ES-I3 (cell line): ENCODE data around the gene PRR13.
"Not testable (repeated sequence)": the region's sequence is repeated elsewhere in the genome, so short reads cannot be mapped to it uniquely, and the experiment has no call there.

ENCODE experiments used
- H3K36me3 ChIP-seq: 2 replicates; pipeline ENCODE4 v1.6.1; 2013; ENCODE audit warnings: mild to moderate bottlenecking, low read length, control low read depth, moderate library complexity; ENCODE audit not compliant: insufficient read depth
- H3K4me1 ChIP-seq: 2 replicates; pipeline ENCODE4 v1.6.1; 2013; ENCODE audit warnings: mild to moderate bottlenecking, control low read depth, low read length; ENCODE audit not compliant: insufficient read depth
- H3K9ac ChIP-seq: 2 replicates; pipeline ENCODE4 v1.6.1; 2013; ENCODE audit warnings: low read depth, mild to moderate bottlenecking, low read length, moderate library complexity
- H3K9me3 ChIP-seq: 2 replicates; pipeline ENCODE4 v1.6.1; 2013; ENCODE audit warnings: mild to moderate bottlenecking, low read length, moderate library complexity; ENCODE audit not compliant: control insufficient read depth, insufficient read depth

The PRR13 gene

GRCh38 chr12:53441040-53441833 is at the start of gene PRR13:
Gene PRR13, plus strand, starts transcription at chr12:53441734. Its CDS starts 981 bp downstream, at chr12:53442715.
- Histone ChIP-seq H3K9me3 (no peaks in the 10 kb centered on the region), H3K9ac (peak within 1 kb of the TSS; percentile 94), H3K36me3 (peaks cover 10% of the 10 kb centered on the region), H3K4me1 (no peaks in the 10 kb centered on the region)

GRCh38 chr12:53399896-53400295 is 41.6 kb upstream of the PRR13 start:
- Histone ChIP-seq H3K4me1 (no peaks in the 10 kb centered on the region), H3K9me3 (no peaks in the 10 kb centered on the region), H3K36me3 (no peaks in the 10 kb centered on the region), H3K9ac (no peak overlapping the region)

GRCh38 chr12:53402351-53402750 is 39.2 kb upstream of the PRR13 start:
- not testable (repeated sequence) for H3K4me1 ChIP-seq, H3K36me3 ChIP-seq, H3K9me3 ChIP-seq, H3K9ac ChIP-seq

GRCh38 chr12:53402871-53403270 is 38.7 kb upstream of the PRR13 start:
- Histone ChIP-seq H3K4me1 (no peaks in the 10 kb centered on the region), H3K36me3 (no peaks in the 10 kb centered on the region; the same call in 1 of the 2 replicates), H3K9me3 (no peaks in the 10 kb centered on the region), H3K9ac (no peak overlapping the region)

GRCh38 chr12:53410951-53411350 is 30.6 kb upstream of the PRR13 start:
- Histone ChIP-seq H3K9ac (no peak overlapping the region), H3K9me3 (no peaks in the 10 kb centered on the region), H3K4me1 (peaks cover 9% of the 10 kb centered on the region; the same call in 1 of the 2 replicates), H3K36me3 (peaks cover 16% of the 10 kb centered on the region)

GRCh38 chr12:53413485-53414204 is 27.9 kb upstream of the PRR13 start:
- Histone ChIP-seq H3K4me1 (peaks cover 9% of the 10 kb centered on the region; the same call in 1 of the 2 replicates), H3K36me3 (peaks cover 16% of the 10 kb centered on the region), H3K9ac (no peak overlapping the region)

GRCh38 chr12:53414756-53415417 is 26.6 kb upstream of the PRR13 start:
- H3K9ac ChIP-seq: no peak overlapping the region
- H3K36me3 ChIP-seq: peaks cover 16% of the 10 kb centered on the region
- peaks cover 9% of the 10 kb centered on the region; the same call in 1 of the 2 replicates for H3K4me1 ChIP-seq
- H3K9me3 ChIP-seq: no peaks in the 10 kb centered on the region

More at GRCh38 chr12:53413485-53414204, 27.9 kb upstream of the PRR13 start:
- H3K9me3 ChIP-seq: no peaks in the 10 kb centered on the region

GRCh38 chr12:53415752-53416389 is 25.7 kb upstream of the PRR13 start:
- H3K9me3 ChIP-seq, H3K9ac ChIP-seq: not testable (repeated sequence)
- peaks cover 13% of the 10 kb centered on the region for H3K36me3 ChIP-seq
- peaks cover 15% of the 10 kb centered on the region; the same call in 1 of the 2 replicates for H3K4me1 ChIP-seq

- H3K9me3 ChIP-seq, H3K36me3 ChIP-seq, H3K9ac ChIP-seq: not testable (repeated sequence)
- H3K4me1 ChIP-seq: peaks cover 16% of the 10 kb centered on the region; the same call in 1 of the 2 replicates
Measured at GRCh38 chr12:53417291-53417816, 24.2 kb upstream of the PRR13 start.

- H3K36me3 ChIP-seq: no peaks in the 10 kb centered on the region
- no peak overlapping the region for H3K9ac ChIP-seq
- no peaks in the 10 kb centered on the region for H3K9me3 ChIP-seq
- H3K4me1 ChIP-seq: peaks cover 16% of the 10 kb centered on the region; the same call in 1 of the 2 replicates
Measured at GRCh38 chr12:53418221-53418620, 23.3 kb upstream of the PRR13 start.

- Histone ChIP-seq H3K36me3 (no peaks in the 10 kb centered on the region), H3K9ac (no peak overlapping the region), H3K4me1 (peaks cover 16% of the 10 kb centered on the region; the same call in 1 of the 2 replicates), H3K9me3 (no peaks in the 10 kb centered on the region)
Measured at GRCh38 chr12:53419756-53420155, 21.8 kb upstream of the PRR13 start.

GRCh38 chr12:53422247-53422646 is 19.3 kb upstream of the PRR13 start:
- H3K9me3 ChIP-seq, H3K4me1 ChIP-seq, H3K9ac ChIP-seq, H3K36me3 ChIP-seq: not testable (repeated sequence)

GRCh38 chr12:53423597-53423996 is 17.9 kb upstream of the PRR13 start, which contains the start of gene AMHR2:
Gene AMHR2, plus strand, starts transcription at chr12:53423855. Its CDS starts 80 bp downstream, at chr12:53423935.
- Histone ChIP-seq H3K9me3 (no peaks in the 10 kb centered on the region), H3K4me1 (peaks cover 6% of the 10 kb centered on the region; the same call in 1 of the 2 replicates), H3K9ac (no peak within 1 kb of the TSS), H3K36me3 (no peaks in the 10 kb centered on the region)
